ENCODE measurements around the gene CKS1B.

CKS1B gene

DNA sequence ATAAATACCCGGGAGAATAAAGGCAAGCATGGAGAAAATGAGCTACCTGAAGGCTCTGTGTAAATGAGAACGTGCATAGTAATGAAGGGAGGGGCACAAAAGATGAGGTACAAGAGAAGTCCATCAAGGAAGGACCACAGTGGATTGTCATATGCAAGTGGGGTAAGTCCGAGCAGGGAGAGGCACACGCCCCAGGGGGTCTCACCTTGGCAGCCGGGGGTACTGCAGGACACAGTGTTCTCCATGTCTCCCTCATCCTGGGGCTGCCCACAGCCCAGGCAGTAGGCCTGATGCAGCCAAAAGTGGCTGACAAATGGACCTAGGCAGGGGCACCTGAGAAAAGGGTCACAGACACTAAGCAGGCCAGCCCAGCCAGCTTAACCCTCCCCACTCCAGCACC, 49.1 kb downstream of the CKS1B start:
- H3K9me3 ChIP-seq (ENCODE audit: severe bottlenecking): no peaks in the 10 kb centered on the region
- H3K27ac ChIP-seq: no peak overlapping the region
- TF ChIP-seq, protein P1, sequence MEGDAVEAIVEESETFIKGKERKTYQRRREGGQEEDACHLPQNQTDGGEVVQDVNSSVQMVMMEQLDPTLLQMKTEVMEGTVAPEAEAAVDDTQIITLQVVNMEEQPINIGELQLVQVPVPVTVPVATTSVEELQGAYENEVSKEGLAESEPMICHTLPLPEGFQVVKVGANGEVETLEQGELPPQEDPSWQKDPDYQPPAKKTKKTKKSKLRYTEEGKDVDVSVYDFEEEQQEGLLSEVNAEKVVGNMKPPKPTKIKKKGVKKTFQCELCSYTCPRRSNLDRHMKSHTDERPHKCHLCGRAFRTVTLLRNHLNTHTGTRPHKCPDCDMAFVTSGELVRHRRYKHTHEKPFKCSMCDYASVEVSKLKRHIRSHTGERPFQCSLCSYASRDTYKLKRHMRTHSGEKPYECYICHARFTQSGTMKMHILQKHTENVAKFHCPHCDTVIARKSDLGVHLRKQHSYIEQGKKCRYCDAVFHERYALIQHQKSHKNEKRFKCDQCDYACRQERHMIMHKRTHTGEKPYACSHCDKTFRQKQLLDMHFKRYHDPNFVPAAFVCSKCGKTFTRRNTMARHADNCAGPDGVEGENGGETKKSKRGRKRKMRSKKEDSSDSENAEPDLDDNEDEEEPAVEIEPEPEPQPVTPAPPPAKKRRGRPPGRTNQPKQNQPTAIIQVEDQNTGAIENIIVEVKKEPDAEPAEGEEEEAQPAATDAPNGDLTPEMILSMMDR (IDR thresholded peaks at IDR 0.05; ENCODE audit: low read depth, low read length): no peak
- no peak overlapping the region for H3K4me3 ChIP-seq (ENCODE audit: low read depth, low read length)
- H3K27me3 ChIP-seq (ENCODE audit: insufficient read depth, low read depth, severe bottlenecking): no peaks in the 10 kb centered on the region
- no peak for DNase-seq
- peaks cover 2% of the 10 kb centered on the region; the same call in 1 of the 2 replicates for H3K36me3 ChIP-seq

DNA sequence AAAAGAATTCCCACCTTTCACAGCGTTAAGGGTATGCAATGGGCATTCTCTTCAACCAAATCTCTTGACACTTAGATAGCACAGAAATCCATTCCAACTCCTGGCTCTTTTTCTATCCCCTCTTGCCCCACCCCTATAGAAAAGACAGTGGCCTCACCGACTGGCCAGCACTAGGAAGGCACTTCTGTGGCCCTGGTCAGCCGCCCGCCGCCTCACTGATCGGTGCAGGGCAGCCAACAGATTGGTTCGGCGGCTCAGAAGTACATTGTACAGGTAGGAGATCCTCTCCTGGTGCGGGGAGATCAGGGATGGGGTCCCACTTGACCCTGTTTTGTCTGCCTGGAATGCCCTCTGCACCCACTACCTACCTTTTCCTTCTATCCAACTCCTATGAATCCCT, 49.8 kb downstream of the CKS1B start:
- TF ChIP-seq, protein P1 (IDR thresholded peaks at IDR 0.05; ENCODE audit: low read depth, low read length): no peak
- H3K27ac ChIP-seq: no peak overlapping the region
- DNase-seq: no peak
- no peak overlapping the region for H3K4me3 ChIP-seq (ENCODE audit: low read depth, low read length)
- H3K27me3 ChIP-seq (ENCODE audit: insufficient read depth, low read depth, severe bottlenecking): no peaks in the 10 kb centered on the region
- no peaks in the 10 kb centered on the region for H3K9me3 ChIP-seq (ENCODE audit: severe bottlenecking)
- H3K36me3 ChIP-seq: no peaks in the 10 kb centered on the region

DNA sequence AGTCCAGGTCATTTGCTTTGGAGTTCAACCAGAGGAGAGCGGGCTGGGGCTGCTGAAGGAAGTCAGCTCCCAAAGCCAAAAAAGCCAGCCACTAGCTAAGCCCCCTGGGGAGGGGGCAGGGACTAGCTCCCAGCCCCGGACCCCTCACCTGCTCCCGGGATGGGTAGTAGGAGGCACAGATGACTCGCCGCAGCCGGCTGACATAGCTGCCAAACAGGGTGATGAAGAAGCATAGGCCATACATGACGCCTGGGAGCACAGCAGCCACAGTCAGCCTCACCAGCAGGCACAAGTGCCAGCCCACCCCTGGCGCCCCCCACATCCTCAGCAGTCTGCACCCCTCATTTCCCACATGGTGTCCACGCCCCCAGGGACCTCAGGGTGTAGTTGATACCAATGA, 51.7 kb downstream of the CKS1B start:
- TF ChIP-seq, protein P1 (IDR thresholded peaks at IDR 0.05; ENCODE audit: low read depth, low read length): no peak
- H3K27me3 ChIP-seq (ENCODE audit: insufficient read depth, low read depth, severe bottlenecking): no peaks in the 10 kb centered on the region
- no peaks in the 10 kb centered on the region for H3K9me3 ChIP-seq (ENCODE audit: severe bottlenecking)
- DNase-seq: no peak
- no peak overlapping the region for H3K4me3 ChIP-seq (ENCODE audit: low read depth, low read length)
- no peaks in the 10 kb centered on the region for H3K36me3 ChIP-seq
- H3K27ac ChIP-seq: no peak overlapping the region

GRCh38 chr1:155026588-155026987, 52.1 kb downstream of the CKS1B start:
- H3K9me3 ChIP-seq (ENCODE audit: severe bottlenecking): no peaks in the 10 kb centered on the region
- no peak overlapping the region for H3K4me3 ChIP-seq (ENCODE audit: low read depth, low read length)
- no peak overlapping the region for H3K27ac ChIP-seq
- no peaks in the 10 kb centered on the region for H3K27me3 ChIP-seq (ENCODE audit: insufficient read depth, low read depth, severe bottlenecking)
- no peaks in the 10 kb centered on the region for H3K36me3 ChIP-seq
- TF ChIP-seq, protein P1 (IDR thresholded peaks at IDR 0.05; ENCODE audit: low read depth, low read length): no peak
- no peak for DNase-seq

Measured in WERI-Rb-1 (cell line).